Stimulated activated CD4-positive, alpha-beta T cell treated with anti-CD3 and anti-CD28 coated beads, Interleukin-15, amount 100 ng/mL, for 24 hours (primary cell): ENCODE data around the gene ZYX.
"Not testable (repeated sequence)": the region's sequence is repeated elsewhere in the genome, so short reads cannot be mapped to it uniquely, and the experiment has no call there.

Experiments used
- DNase-seq: peaks from one replicate; pipeline ENCODE4 v3.0.0-alpha.2; 2020

ZYX gene

GRCh38 chr7:143384661-143385631 is 3.8 kb downstream of the ZYX start:
- no peak for DNase-seq

- DNase-seq, result no peak
Measured at GRCh38 chr7:143385891-143386781, 5.0 kb downstream of the ZYX start.

GRCh38 chr7:143387156-143387975 is 6.2 kb downstream of the ZYX start:
- no peak for DNase-seq

- no peak for DNase-seq
Measured at GRCh38 chr7:143388051-143388450, 6.9 kb downstream of the ZYX start.

- DNase-seq, result no peak
Measured at GRCh38 chr7:143388491-143389101, 7.5 kb downstream of the ZYX start.

GRCh38 chr7:143389316-143390103 is 8.4 kb downstream of the ZYX start:
- DNase-seq, result no peak

- DNase-seq, result no peak
Measured at GRCh38 chr7:143390104-143390772, 9.1 kb downstream of the ZYX start.

- no peak for DNase-seq
Measured at GRCh38 chr7:143390773-143391317, 9.7 kb downstream of the ZYX start.

- DNase-seq, result no peak
Measured at GRCh38 chr7:143391462-143392404, 10.6 kb downstream of the ZYX start.

GRCh38 chr7:143392427-143392826 is 11.3 kb downstream of the ZYX start:
- not testable (repeated sequence) for DNase-seq

- no peak for DNase-seq
Measured at GRCh38 chr7:143392875-143393266, 11.7 kb downstream of the ZYX start.

- no peak for DNase-seq
Measured at GRCh38 chr7:143393267-143394041, 12.3 kb downstream of the ZYX start.

- no peak for DNase-seq
Measured at GRCh38 chr7:143394068-143394467, 12.9 kb downstream of the ZYX start.

- DNase-seq, result no peak
Measured at GRCh38 chr7:143394777-143395176, 13.6 kb downstream of the ZYX start.

- no peak for DNase-seq
Measured at GRCh38 chr7:143395187-143396149, 14.3 kb downstream of the ZYX start.

- DNase-seq, result no peak
Measured at GRCh38 chr7:143396182-143396581, 15.0 kb downstream of the ZYX start.
